ENCODE results near the gene RPAP3. TPM values are rescaled to one million over a fixed set of nuclear protein-coding genes. Genes with fewer than 3 reads are reported as not detected.

Gene RPAP3
- total RNA-seq, 1 donor from 2014 or later: 24.2 TPM

GRCh38 chr12:47709671-47710070 is 3.8 kb upstream of the RPAP3 start:
- Histone ChIP-seq H3K9me3 (replicated peaks) (no peaks in the 10 kb centered on the region), H3K4me3 (no peak overlapping the region), H3K36me3 (no peaks in the 10 kb centered on the region), H3K4me1 (peaks cover 39% of the 10 kb centered on the region), H3K27me3 (ENCODE audit: low read depth) (no peaks in the 10 kb centered on the region), H3K27ac (replicated peaks) (no peak overlapping the region)
- intact Hi-C loops (cut with micrococcal nuclease): no loop called here
- DNase-seq: no peak
- no peak for TF ChIP-seq CTCF (IDR thresholded peaks at IDR 0.05; ENCODE audit: borderline replicate concordance)

- Histone ChIP-seq H3K4me3 (no peak overlapping the region), H3K9me3 (replicated peaks) (no peaks in the 10 kb centered on the region), H3K36me3 (no peaks in the 10 kb centered on the region), H3K27me3 (ENCODE audit: low read depth) (no peaks in the 10 kb centered on the region), H3K27ac (replicated peaks) (no peak overlapping the region), H3K4me1 (peaks cover 36% of the 10 kb centered on the region)
- no peak for DNase-seq
- TF ChIP-seq CTCF (IDR thresholded peaks at IDR 0.05; ENCODE audit: borderline replicate concordance): no peak
- intact Hi-C loops (cut with micrococcal nuclease): no loop called here
These were observed 3.4 kb upstream of the RPAP3 start for GRCh38 chr12:47709237-47709636.

- Histone ChIP-seq H3K4me1 (peaks cover 45% of the 10 kb centered on the region), H3K9me3 (replicated peaks) (no peaks in the 10 kb centered on the region), H3K4me3 (no peak overlapping the region), H3K36me3 (no peaks in the 10 kb centered on the region), H3K27ac (replicated peaks) (no peak overlapping the region), H3K27me3 (ENCODE audit: low read depth) (no peaks in the 10 kb centered on the region)
- TF ChIP-seq CTCF (IDR thresholded peaks at IDR 0.05; ENCODE audit: borderline replicate concordance): no peak
- intact Hi-C loops (cut with micrococcal nuclease): no loop called here
- no peak for DNase-seq
These were observed 2.2 kb upstream of the RPAP3 start for GRCh38 chr12:47707905-47708543.

GRCh38 chr12:47707355-47707754 is 1.5 kb upstream of the RPAP3 start:
- no peak for DNase-seq
- no peaks in the 10 kb centered on the region for H3K9me3 ChIP-seq (replicated peaks)

GRCh38 chr12:47705229-47705565 is 633 bp downstream of the RPAP3 start:
- intact Hi-C loops (cut with micrococcal nuclease): no loop called here
- no peak for DNase-seq
- Histone ChIP-seq H3K27me3 (ENCODE audit: low read depth) (no peaks in the 10 kb centered on the region), H3K4me3 (peak overlapping the region; percentile 97), H3K36me3 (peaks cover 12% of the 10 kb centered on the region), H3K9me3 (replicated peaks) (no peaks in the 10 kb centered on the region), H3K4me1 (peaks cover 47% of the 10 kb centered on the region), H3K27ac (replicated peaks) (peak overlapping the region; percentile 92)
- TF ChIP-seq CTCF (IDR thresholded peaks at IDR 0.05; ENCODE audit: borderline replicate concordance): no peak

More at GRCh38 chr12:47707355-47707754, 1.5 kb upstream of the RPAP3 start:
- intact Hi-C loops (cut with micrococcal nuclease): no loop called here
- TF ChIP-seq CTCF (IDR thresholded peaks at IDR 0.05; ENCODE audit: borderline replicate concordance): no peak
- Histone ChIP-seq H3K27me3 (ENCODE audit: low read depth) (no peaks in the 10 kb centered on the region), H3K4me1 (peaks cover 47% of the 10 kb centered on the region), H3K36me3 (no peaks in the 10 kb centered on the region), H3K4me3 (peak overlapping the region; percentile 97), H3K27ac (replicated peaks) (no peak overlapping the region)
